ENCODE measurements around the gene GSTM3.
"Not testable (repeated sequence)": the region's sequence is repeated elsewhere in the genome, so short reads cannot be mapped to it uniquely, and the experiment has no call there.

The GSTM3 gene

DNA sequence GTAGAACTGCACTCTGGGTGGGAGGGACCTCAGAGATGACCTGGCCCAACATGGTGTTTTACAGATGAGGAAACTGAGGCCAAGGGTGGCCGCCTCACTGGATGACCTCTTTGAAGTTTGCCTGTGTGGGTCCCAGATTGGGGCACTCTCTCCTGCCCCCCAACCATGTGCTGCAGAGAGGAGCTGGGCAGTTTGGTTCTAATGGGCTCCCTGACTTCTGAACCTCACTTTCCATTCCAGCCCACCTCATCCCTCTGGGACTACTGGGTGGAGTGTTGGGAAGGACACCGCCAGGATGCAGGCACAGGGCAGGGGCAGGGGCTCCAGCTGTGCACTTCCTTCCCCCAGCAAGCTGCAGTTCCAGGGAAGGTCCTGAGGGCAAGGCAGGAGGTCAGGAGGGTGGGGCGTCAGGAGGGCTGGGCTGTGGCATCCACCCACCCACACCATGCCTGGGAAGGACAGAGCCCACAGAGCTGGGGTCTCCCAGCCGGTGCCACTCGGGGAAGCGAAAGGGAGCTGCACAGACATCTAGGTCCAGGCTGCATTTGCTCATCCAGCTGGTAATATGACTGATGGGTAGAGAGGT is 33.2 kb upstream of the GSTM3 start:
- DNase-seq = no peak

DNA sequence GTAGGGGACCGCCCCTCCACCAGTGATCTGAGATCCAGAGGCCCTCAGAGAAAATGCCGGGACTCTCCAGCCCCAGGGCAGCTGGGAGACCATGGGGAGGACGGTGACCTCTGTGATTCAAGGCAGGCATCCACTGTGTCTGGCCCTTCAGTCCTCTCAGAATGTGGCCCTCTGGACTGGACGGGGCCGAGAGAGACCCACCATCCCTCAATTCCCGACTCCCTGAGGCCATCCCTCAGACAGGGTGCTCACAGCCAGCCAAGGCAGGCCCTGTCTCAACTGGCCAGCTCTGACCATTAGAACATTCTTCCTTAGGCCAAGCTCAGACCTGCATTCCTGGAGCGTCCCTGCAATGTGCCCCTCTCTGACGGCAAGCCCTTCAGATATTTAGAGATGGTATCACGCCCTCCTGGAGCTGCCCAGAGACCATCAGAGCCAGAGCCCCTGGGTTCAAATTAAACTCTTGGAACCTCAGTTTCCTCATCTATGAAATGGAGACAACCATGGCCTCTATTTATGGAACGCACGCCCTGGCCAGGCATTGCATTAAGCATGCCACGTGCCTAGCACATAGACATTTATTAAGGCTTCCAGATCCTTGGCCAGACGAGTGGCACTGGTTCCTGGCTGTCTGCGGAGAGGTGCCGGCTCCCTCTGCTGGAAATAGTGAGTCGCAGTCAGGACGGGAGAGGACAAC is 32.5 kb upstream of the GSTM3 start:
- DNase-seq = peak; percentile 35 to 70

DNA sequence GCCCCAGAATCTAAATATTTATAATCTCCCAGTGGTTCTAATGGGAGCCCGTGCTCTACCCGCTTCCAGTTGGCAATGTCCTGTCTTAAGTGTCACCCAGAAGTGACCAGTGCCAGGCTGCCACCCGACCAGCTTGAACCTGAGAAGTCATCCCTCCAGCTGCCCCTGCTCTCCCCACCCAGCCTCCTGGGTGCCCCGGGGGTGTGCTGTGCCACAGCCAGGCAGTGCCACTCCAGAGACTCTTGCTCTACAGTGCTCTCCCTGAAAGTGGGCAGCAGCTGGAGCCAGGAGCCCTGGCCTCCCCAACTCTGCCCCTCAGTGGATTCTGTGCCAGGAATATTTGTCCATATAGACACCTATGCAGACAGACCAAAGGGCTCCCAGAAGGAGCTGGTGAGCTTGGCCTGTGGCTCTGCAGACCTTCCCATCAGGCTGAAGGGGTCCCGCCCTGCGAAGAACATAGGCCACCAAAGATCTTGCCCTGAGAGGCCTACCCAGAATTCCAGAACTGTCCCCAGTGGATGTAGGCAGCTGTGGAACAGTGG is 31.9 kb upstream of the GSTM3 start:
- no peak for DNase-seq

DNA sequence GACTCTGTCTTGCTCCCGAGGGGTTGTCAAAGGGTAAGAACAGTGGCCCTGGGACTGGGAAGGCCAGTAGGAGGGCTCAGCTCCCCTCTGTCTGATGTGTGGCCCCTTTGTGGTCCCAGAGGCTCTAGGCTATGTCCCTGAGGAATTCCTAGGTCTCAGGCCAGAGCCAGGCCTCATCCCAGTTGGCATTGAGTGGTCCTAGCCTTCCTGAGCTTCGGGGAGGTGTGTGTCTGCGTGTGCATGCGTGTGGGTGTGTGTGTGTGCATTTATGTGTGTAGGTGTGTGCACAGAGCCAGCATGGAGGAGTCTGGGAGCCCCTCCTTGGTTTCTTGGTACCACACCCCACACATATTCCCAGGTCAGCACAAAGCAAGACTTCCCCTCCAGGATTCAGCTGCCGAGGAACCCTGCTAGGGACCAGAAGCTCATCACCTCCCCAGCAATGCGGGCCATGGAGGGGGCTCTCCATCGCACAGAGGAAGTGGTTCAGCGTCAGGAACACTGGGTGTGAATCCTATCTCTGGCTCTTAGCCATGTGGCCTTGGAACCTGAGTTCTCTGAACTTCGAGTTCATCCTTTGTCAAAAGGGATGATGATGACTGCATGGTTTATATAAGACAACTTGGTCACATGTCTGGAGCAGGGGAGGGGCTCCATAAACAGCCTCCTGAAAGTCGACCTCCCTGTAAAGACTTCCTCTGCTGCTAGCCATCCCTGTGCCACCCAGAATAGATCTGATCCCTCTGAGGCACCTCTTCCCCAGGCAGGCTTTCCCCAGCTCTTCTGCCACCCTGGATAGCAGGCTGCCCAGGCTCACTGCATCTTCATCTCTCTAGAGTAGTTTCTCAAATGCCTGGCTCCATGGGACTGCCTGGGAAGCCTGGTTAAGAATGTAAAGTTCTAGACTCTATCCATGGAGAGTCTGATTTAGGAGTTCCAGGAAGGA is 31.1 kb upstream of the GSTM3 start:
- DNase-seq = no peak

DNA sequence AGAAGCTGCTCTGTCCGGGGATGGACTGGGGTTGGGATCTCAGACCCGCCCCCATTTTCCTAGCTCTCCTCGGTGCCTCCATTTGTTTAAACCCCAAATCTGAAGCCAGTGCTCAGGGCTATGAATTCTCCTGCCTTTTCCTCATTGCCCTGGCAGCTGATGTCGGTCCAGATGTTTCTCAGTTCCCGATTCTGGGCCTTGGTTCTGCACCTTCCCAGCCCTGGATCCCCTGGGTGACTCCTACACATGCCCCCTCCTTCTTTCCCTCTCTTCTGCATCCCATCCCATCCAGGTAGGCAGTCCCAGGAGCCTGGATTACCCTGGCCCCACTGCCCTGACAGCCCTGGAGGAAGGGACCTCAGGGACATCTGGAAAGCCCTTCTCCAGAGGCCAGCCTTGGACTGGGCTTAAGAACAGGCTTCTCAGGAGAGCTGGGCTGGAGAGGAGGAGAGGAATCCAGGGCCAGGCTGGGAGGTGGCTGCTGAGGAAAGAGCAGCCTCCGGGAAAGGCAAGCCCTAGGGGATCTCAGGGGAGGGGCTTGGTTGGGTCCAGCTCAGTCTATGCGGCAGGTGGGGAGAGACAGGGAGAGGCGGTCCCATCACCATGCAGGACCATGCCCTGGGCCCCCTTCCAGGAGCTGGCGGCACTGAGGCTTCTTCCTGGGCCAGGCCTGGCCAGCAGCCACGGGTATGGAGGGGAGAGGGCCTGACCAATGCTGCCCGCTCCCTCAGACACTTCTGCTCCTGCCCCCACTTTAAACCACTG is 29.7 kb upstream of the GSTM3 start:
- no peak for DNase-seq

DNA sequence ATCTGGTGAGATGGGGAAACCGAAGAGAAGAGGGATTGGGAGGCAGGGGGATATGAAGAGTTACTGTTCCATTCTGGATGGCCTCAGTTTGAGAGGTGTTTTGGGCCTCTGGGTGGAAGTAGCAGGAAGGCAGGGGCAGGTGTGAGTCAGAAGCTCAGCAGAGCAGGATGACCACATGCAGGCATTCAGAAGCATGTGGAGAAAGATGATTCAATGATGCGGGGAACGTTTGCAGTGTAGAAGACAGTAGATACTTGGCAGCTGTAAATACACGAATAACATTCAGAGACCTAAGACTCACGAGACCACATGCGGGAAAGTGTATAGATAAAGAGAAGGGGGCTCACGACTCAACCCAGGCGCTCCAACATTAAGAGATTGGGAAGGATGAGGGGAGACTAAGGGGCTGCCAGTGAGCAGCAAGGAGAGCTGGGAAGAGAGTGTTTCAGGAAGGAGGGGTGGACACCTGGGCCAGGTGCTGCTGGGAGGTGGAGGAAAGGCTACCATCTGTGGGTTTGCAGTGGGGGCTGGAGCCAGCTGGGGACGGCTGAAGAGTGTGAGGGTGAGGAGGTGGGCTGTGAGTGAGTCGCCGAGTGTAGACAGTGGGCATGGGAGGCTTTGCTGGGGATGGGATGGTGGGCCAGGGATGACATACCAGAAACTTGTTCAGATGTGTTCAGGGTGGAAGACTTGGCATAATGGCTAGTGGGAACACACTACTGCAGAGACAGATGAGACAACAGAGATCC is 28.7 kb upstream of the GSTM3 start:
- no peak for DNase-seq

DNA sequence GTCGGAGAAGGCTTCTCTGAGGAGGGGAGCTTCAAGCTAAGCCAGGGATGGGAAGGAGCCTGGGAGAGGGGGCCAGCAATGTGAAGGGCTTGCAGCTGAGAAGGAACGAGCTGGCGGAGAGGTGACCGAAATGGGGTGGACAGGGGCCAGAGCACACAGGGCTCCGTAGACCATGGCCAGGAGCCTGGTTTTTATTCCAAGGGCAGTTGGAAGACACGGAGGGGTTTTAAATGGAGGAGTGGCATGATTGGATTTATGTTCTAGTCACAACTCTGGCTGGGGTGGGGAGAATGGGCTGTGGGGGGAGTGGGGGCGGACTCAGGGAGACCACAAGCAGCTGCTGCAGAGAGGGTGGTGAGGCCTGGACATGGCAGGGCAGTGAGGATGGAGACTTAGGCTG is 28.0 kb upstream of the GSTM3 start:
- DNase-seq = no peak

DNA sequence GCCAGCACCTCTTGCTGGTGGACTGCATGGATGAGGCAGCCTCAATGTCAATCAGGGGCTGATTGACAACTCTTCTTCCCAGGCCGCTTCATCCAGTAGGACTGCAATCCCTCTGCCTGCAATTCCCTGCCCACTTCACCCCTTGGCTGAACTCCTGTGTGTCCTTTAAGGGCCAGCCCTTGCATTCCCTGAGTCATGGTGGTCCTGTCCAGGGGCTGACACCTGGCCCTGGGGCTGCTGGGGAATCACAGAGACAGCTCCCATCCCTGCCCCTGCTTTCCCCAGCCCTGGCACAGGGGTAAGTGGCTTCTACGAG is 27.5 kb upstream of the GSTM3 start:
- DNase-seq = no peak

DNA sequence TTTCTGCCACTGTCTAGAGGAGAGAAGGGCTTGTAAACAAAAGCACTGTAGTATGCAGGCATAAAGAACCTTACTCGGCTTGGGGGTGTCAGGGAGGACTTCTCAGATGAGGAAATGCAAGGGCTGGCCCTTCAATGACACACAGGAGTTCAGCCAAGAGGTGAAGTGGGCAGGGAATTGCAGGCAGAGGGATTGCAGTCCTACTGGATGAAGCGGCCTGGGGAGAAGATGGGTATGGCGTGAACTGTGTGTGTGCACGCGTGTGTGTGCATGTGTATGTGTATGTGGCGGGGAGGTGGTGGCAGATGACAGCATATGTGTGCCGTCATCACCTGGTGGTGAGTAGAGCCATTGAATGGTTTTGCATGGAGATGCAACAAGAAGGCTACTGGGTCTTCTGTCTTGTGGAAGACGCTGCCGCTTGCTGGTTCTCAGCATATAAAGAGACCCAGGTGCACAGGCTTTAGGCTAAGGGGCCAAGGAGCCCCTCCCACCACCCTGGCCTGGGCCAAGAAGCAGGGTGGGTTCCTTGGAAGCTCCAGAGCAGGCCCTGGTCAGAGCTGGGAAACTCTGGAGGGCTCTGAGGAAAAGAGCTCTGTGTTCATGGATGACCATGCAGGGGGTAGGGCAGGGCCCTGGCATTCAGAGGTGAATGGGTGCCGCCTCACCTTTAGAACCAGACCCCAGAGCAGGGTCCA is 26.9 kb upstream of the GSTM3 start:
- DNase-seq = no peak

DNA sequence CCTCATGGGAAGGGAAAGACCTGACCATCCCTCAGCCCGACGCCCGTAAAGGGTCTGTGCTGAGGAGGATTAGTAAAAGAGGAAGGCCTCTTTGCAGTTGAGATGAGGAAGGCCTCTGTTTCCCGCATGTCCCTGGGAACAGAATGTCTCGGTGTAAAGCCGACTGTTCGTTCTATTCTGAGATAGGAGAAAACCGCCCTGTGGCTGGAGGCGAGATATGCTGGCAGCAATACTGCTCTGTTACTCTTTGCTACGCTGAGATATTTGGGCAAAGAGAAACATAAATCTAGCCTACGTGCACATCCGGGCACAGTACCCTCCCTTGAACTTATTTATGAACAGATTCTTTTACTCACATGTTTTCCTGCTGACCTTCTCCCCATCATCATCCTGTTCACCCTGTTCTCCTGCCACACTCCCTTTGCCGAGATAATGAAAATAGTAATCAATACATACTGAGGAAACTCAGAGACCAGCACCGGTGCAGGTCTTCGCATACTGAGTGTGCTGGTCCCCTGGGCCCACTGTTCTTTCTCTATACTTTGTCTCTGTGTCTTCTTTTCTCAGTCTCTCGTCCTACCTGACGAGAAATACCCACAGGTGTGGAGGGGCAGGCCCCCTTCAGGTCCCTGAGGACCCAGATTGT is 26.3 kb upstream of the GSTM3 start:
- DNase-seq = not testable (repeated sequence)

DNA sequence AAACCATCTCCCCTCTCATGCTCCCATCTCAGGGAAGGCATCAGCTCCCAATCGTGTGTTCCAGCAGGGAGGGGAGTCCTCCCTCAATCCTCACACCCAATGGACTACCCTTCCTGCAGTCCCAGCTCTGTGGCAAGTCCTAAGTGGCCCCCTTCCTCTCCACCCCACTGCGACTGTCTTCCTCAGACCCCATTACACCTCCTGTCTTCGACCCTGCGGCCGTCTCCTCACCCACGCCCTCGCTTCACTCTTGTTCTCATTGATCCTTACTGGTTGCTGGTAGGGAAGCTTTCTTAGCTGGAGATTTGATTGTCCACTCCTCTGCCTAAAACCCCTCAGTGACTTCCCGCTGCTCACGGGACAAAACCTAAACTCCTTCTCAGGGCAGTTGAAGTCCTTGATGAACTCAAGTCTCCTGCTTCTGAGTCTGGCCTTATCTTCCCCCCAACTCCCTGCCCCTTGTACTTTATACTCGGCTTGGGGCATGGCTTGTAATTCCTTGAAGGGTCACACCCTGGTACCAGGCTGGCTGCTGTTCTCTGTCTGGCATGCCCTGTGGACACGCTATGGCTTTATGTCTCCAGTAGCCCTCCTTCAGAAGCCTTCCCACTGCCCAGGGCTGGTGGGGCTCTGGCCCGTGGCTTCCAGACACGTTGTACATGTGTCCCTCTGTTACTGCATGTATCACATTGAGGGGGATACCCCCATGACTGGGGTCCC is 25.2 kb upstream of the GSTM3 start:
- DNase-seq = no peak

DNA sequence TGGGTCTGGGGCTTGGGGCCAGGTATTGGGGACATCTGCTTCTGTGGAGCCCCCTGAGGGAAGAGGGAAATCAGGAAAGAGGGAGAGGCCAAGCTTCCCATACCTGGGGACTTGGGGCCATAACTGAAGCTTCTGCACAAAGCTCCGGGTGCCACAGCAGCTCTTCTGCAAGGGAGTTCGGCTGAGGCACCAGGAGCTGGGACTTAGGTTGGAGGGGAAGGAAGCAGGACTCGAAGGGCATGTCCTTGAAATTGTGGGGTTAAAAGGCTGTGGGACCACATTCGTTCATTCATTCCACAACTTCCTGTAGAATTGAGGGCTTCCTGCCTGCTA is 24.6 kb upstream of the GSTM3 start:
- DNase-seq = no peak

DNA sequence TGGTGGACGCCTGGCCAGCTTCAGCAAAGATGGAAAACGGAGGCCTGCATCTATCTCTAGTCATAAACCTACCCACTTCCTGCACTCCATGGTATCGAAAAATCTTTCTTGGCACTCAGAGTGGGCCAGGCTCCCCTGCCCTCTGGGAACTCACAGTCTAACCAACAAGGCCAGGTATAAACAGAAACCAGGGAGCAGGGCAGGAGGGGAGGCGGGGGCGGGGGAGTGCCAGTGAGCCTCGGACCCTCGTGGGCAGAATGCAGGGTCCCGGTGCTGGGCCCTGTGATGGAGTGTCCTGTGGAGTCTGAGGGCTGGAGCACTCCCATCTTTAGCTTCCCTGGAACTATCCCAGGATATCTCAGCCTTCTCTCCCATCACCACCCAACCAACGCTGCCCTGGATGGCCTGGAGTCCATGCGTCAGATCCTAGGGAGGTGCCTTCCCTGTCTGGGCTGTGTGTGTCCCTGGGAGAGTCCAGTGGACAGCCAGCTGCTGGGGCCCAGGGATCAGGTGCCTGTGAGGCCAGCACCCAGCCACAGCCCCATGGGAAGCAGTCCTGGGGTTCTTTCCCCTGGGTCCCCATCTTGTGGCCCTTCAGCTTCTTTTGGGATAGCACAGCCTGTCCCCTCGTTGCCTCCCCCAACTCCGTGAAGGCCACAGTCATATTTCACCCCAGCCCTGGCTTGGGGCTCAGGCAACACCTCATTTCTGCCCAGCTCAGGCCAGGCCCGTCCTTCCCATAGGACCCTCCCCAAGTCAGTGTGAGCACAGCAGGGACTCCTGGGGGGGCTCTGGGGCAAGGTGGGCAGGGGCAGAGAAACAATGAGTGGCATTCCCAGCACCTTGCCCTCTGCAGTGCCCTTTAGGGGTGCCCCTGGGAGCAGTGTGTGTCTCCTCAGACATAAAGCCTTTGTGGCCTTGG is 24.0 kb upstream of the GSTM3 start:
- no peak for DNase-seq

DNA sequence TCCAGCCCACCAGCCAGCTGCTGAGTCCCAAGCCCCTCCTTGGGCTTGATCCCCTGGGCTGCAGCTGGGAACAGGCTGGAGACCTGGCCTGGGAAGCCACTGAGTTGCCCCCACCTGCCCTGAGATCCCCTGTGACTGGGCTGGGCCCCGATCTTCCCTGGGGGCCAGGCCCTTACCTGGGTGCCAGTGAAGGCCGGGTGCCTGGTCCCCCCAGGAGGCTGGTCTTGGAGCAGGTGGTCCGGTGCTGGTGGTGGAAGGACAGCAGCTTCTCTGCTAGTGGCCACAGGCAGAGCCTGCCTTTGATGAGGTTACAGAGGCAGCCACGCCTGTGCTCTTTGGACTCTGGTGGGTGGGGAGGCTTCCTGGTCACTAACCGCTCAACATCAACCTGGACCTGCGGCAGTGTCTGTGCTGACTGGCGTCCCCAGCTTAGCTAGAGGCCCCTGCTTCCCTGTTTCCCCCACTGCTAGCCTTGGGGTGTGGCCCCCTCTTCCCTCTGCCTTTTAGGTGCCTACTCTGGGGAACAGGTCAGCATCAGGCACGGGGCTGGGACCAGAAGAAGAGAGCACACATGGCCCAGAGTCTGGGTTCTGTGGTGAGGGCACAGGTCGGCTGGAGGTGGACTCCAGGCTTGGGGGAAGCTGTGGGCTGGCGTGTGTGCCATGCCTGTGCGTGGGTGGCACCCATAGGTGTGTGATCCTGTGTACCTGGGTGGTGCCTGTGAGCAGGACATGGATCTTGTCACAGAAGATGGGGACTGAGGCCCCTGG is 23.0 kb upstream of the GSTM3 start, which contains the start of gene EPS8L3:
EPS8L3 (minus strand) TSS at position 278 of the 770 bp plus-strand sequence. CDS start 2,174 bp downstream, outside the sequence.
- no peak for DNase-seq

DNA sequence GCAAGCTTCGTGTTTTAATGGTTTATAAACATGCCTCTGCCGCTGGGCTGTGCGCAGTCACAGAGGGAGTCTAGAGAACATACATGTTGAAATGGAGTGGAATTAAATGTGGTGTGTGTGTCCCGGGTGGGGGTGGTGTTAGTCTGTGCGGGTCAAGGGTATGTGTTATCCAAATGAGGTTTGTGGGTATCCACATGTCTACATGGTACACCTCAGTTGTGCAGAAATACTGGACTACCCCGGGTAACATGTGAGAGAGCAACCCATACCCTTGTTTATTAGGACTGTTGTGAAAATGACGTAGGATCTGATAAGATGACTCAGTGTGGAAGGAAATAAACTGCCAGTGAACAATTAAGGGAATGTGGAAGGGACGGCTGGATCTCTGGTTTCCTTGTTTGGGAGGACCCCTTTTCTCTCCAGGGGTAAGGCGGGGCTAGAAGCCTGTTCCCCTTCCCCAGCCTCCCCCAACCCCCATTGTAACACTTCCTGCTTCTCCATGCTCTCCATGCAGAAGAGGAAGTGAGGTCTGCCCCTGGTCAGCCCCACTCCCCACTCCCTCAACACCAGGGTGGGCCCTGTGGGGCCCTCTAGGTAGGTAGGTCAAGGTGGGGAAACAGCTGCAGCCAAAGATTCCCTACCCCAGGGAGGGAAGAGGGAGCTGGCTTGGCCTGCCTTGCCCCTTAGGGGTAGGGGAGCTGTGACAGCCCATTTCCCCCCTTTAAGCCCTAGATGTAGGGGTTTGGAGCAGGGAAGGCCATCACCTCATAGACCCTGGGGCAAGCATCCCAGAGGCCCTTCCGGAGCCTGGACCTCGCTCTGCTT is 22.2 kb upstream of the GSTM3 start:
- DNase-seq = no peak

DNA sequence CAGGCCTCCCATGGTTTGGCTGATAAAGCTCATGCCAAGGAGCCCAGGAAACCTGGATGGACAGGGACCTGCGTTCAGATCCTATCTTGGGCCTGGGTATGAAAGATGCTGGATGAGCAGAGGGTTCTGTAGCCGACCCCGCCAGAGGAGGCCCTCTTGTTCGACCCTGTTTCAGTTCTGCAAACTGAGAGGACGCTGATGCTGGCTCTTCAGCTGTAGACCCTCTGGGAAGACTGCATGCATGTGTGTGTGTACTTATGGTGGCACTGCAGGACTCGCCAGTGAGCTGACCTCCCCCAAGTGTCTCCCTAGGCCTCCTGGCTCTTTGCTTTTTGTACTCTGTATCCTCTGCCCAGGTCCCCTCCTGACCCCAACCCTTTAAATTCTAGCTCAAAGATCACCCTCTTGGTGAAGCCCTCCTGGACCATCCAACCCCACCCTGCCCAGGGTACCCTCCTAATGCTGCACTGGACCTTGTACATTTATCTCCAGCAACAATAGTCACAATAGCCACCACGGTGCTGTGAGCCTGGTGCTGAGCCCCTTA is 21.3 kb upstream of the GSTM3 start:
- no peak for DNase-seq

Data from SW 1271 (cell line).